RWPE2 (cell line): ENCODE data around the gene MYO1B.
A peak's percentile ranks its signal among the peaks of the same experiment; 100 is the strongest.

Experiments
- ATAC-seq: fragments of 200-7000 bp; cut with Tn5 transposase; 3 replicates; pipeline ENCODE4 v1.9.1; 2021; ENCODE audit warnings: low read depth
- DNase-seq: peaks from one replicate; pipeline ENCODE4 v3.0.0-alpha.2; 2020; ENCODE audit warnings: low spot score
- H3K27ac ChIP-seq: fragments of 450-650 bp; 2 replicates; pipeline ENCODE4 v1.5.1; 2017; ENCODE audit warnings: mild to moderate bottlenecking; ENCODE audit not compliant: poor library complexity, severe bottlenecking
- H3K27me3 ChIP-seq: fragments of 250-450 bp; sonication (Bioruptor Pico); 2 replicates; pipeline ENCODE4 v1.5.1; 2021; ENCODE audit warnings: mild to moderate bottlenecking, moderate library complexity; ENCODE audit not compliant: insufficient read depth, poor library complexity, severe bottlenecking
- H3K36me3 ChIP-seq: fragments of 250-450 bp; sonication (Bioruptor Pico); 2 replicates; pipeline ENCODE4 v1.5.1; 2020; ENCODE audit warnings: low read depth, mild to moderate bottlenecking, moderate library complexity
- H3K4me1 ChIP-seq: fragments of 250-450 bp; sonication (Bioruptor Pico); 2 replicates; pipeline ENCODE4 v1.5.1; 2021; ENCODE audit warnings: mild to moderate bottlenecking, moderate library complexity; ENCODE audit not compliant: insufficient read depth, poor library complexity, severe bottlenecking
- H3K4me3 ChIP-seq: fragments of 250-450 bp; sonication (Bioruptor Pico); 2 replicates; pipeline ENCODE4 v1.5.1; 2021; ENCODE audit warnings: mild to moderate bottlenecking, moderate library complexity; ENCODE audit not compliant: severe bottlenecking
- H3K9me3 ChIP-seq: fragments of 250-450 bp; sonication (Bioruptor Pico); 2 replicates; pipeline ENCODE4 v1.5.1; 2021; ENCODE audit warnings: mild to moderate bottlenecking, moderate library complexity; ENCODE audit not compliant: severe bottlenecking
- CTCF ChIP-seq: fragments of 450-650 bp; IDR thresholded peaks from one replicate; pipeline ENCODE4 v1.5.1; 2017; ENCODE audit warnings: mild to moderate bottlenecking, moderate library complexity; ENCODE audit not compliant: poor library complexity, severe bottlenecking

MYO1B gene

DNA sequence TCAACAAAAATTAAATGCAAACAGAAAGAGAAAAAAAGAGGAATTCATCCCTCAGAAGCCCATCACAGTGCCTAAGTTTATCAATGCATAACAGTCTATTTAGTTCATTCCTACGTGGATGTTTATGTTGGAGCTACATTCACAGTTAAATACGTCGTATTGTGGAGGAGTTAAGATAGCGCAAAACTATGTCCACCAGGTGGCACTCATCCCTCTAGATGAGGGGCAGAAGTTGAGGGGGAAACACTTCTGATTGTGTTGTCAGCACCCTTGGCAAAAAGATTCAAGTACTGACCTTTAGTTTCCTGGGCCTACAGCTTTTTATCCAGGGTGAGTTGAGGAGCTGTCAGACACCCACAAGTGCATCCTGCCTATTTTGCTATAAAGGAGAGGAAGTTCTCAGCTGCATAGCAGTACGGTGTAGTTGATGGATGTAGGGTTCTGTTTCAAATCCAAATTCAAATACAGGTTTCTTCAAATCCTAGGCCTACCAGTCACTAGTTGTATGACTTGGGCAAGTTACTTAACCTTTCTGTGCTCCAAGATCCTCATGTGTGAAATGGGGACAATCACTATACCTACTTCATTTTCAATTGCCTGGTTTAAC is 26.8 kb upstream of the MYO1B start:
- Histone ChIP-seq H3K27ac (peak overlapping the region; percentile 96), H3K27me3 (no peaks in the 10 kb centered on the region), H3K4me3 (no peak overlapping the region), H3K36me3 (no peaks in the 10 kb centered on the region), H3K4me1 (peaks cover 43% of the 10 kb centered on the region), H3K9me3 (no peaks in the 10 kb centered on the region)
- ATAC-seq (no peak), DNase-seq (no peak)
- peak; percentile 70 for TF ChIP-seq CTCF

GRCh38 chr2:191220671-191221070 is 24.5 kb upstream of the MYO1B start:
- peak overlapping the region; percentile 96 for H3K27ac ChIP-seq
- H3K4me1 ChIP-seq = peaks cover 43% of the 10 kb centered on the region
- no peak for TF ChIP-seq CTCF
- no peaks in the 10 kb centered on the region for H3K36me3 ChIP-seq
- no peaks in the 10 kb centered on the region for H3K9me3 ChIP-seq
- H3K27me3 ChIP-seq = no peaks in the 10 kb centered on the region
- no peak for DNase-seq
- no peak for ATAC-seq
- no peak overlapping the region for H3K4me3 ChIP-seq

- H3K27ac ChIP-seq = peak overlapping the region; percentile 96
- no peak overlapping the region for H3K4me3 ChIP-seq
- ATAC-seq (no peak), DNase-seq (no peak)
- H3K9me3 ChIP-seq = no peaks in the 10 kb centered on the region
- H3K36me3 ChIP-seq = no peaks in the 10 kb centered on the region
- no peak for TF ChIP-seq CTCF
- peaks cover 43% of the 10 kb centered on the region for H3K4me1 ChIP-seq
- no peaks in the 10 kb centered on the region for H3K27me3 ChIP-seq
Measured at GRCh38 chr2:191221666-191222065, 23.5 kb upstream of the MYO1B start.

DNA sequence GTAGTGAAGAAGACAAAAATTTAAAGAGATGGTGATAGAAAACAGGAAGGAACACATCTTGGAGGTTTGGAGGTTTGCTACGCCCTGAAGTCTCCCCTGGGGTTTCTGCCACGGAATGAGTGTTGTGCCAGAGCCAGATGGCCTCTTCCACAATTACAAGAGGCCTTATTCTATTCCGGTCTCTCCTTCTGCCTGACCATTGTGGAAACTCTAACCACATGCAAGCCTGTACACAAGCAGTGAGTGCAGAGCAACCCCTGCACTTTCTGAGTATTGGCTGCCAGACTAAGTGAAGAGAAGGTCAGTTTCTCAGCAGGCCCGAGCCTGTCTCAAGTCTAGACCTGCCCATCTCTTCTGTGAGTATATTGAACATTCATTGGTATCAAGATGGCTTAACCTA is 22.7 kb upstream of the MYO1B start:
- DNase-seq = no peak
- Histone ChIP-seq H3K4me3 (no peak overlapping the region), H3K9me3 (no peaks in the 10 kb centered on the region), H3K4me1 (peaks cover 38% of the 10 kb centered on the region), H3K27me3 (no peaks in the 10 kb centered on the region), H3K36me3 (no peaks in the 10 kb centered on the region), H3K27ac (no peak overlapping the region)
- TF ChIP-seq CTCF = no peak
- no peak for ATAC-seq

DNA sequence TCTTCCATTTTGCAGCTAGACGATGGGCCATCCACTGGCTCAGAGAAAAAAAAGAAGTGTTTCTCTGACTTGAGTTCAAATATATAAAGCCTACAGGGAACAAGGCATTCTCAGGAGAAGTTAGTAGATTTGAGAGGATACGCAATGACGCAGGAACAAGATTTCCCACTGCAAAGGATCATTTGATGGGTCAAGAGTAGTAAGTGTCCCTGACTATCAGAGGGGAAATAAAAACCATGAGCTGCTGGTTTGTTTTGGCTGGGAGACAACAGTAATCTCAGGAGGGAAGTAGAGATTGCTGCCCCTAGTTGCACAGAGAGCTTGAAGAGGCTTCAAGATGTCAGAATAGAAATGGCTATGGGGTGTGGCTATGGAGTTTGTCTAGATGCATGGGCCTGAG is 22.3 kb upstream of the MYO1B start:
- DNase-seq (no peak), ATAC-seq (no peak)
- TF ChIP-seq CTCF = no peak
- Histone ChIP-seq H3K36me3 (no peaks in the 10 kb centered on the region), H3K27ac (no peak overlapping the region), H3K9me3 (no peaks in the 10 kb centered on the region), H3K4me3 (no peak overlapping the region), H3K27me3 (no peaks in the 10 kb centered on the region), H3K4me1 (peaks cover 33% of the 10 kb centered on the region)
